ENCODE data around the gene CDH23.

CDH23 gene

DNA sequence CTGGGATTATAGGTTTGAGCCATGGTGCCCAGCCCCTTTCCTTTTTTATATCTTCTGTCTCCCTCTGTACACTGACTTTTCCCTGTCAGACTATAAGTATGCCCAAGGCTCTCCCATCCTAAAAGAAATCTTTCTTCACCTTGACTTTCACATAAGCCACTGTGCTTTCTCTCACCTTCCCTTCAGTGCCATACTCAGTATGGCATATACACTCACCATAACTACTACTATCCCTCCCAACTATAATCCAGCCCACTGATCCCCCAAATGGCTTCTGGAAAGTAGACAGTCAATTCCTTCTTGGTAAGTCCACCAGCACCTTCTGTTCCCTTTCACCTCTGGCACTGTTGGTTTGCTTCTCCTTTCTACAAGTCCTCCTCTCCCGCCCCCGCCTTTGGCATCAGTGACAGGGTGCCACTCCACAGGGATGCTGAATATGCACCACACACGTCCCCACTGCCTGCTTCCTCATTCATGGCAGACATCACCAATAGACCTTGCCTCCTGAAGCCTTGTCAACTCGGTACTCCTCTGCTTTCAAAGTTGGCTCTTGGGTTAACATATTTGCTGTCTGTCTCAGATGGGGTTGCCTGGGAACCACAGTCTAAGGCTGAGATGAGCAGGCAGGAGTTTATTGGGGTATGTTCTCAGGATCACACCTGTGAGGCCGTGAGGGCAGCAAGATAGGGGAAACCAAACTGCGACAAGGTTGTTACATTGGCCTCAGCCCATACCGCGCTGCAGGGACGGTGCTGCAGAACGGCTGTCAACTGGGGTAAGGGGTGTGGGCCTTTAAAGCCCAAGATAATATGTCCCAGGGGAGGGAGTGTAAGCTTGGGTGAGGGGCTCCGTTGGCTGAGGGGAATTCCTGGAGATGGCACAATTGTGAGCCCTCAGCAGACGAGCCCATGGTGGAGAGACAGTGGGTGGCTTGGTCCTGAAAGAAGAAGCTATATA, 461.5 kb downstream of the CDH23 start:
- no peak overlapping the region for H3K4me3 ChIP-seq (ENCODE audit: low read length)
- TF ChIP-seq, protein P1, sequence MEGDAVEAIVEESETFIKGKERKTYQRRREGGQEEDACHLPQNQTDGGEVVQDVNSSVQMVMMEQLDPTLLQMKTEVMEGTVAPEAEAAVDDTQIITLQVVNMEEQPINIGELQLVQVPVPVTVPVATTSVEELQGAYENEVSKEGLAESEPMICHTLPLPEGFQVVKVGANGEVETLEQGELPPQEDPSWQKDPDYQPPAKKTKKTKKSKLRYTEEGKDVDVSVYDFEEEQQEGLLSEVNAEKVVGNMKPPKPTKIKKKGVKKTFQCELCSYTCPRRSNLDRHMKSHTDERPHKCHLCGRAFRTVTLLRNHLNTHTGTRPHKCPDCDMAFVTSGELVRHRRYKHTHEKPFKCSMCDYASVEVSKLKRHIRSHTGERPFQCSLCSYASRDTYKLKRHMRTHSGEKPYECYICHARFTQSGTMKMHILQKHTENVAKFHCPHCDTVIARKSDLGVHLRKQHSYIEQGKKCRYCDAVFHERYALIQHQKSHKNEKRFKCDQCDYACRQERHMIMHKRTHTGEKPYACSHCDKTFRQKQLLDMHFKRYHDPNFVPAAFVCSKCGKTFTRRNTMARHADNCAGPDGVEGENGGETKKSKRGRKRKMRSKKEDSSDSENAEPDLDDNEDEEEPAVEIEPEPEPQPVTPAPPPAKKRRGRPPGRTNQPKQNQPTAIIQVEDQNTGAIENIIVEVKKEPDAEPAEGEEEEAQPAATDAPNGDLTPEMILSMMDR (conservative IDR thresholded peaks at IDR 0.05; ENCODE audit: low read depth, low read length), result no peak
- no peak for DNase-seq (ENCODE audit: low read depth)

DNA sequence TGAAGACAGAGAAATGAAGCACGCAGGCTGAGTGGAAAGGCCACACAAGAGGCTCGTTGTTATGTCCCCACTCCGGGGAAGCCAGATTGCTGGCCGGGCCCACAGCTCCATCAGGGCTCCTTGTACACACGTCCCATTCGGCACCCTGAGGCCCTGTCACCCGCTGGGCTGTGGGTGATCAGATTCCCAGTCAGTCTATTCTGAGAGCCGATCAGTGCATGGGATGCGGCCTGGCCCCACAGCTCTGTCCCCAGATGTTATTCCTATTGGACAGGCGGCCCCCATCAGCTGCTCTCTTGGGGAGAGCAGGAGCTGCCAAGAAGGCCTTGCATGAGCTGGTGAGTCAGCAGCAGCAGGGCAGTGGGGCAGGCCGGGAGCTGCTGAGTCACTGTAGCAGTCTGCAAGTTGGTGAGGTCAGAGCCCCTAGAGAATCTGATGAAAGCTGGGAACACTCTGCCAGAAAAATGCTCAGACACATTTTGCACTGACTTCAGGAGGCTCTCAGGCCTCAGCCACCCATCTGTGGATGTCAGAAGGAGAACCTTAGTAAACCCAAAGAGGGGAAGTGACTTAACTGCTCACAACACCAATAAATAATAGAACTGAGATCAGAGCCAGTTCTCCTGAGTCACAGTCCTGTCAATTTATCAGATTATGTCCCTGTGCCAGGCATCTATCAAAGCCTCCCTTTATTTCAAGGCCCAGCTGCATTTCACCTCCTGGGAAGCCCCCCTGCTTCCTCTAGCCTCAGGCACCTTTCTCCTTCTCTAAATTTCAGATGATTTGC, 463.7 kb downstream of the CDH23 start:
- DNase-seq (ENCODE audit: low read depth), result peak; percentile 100
- TF ChIP-seq, protein P1 (conservative IDR thresholded peaks at IDR 0.05; ENCODE audit: low read depth, low read length), result no peak
- no peak overlapping the region for H3K4me3 ChIP-seq (ENCODE audit: low read length)

- DNase-seq (ENCODE audit: low read depth), result no peak
Measured at GRCh38 chr10:71863203-71863602, 466.5 kb downstream of the CDH23 start.

GRCh38 chr10:71864911-71865361, 468.2 kb downstream of the CDH23 start:
- no peak for DNase-seq (ENCODE audit: low read depth)
- H3K4me3 ChIP-seq (ENCODE audit: low read length), result no peak overlapping the region
- TF ChIP-seq, protein P1 (conservative IDR thresholded peaks at IDR 0.05; ENCODE audit: low read depth, low read length), result no peak

More at GRCh38 chr10:71863203-71863602, 466.5 kb downstream of the CDH23 start:
- no peak overlapping the region for H3K4me3 ChIP-seq (ENCODE audit: low read length)
- TF ChIP-seq, protein P1 (conservative IDR thresholded peaks at IDR 0.05; ENCODE audit: low read depth, low read length), result no peak

All from retinal pigment epithelial cell (primary cell).